Choroid plexus epithelial cell (primary cell): ENCODE measurements around the gene SLC35F3.

Experiments
- DNase-seq: peaks from one replicate; pipeline ENCODE4 v3.0.0-alpha.2; 2010; ENCODE audit warnings: low read depth
- H3K4me3 ChIP-seq: 2 replicates; pipeline ENCODE4 v1.5.1; 2011; ENCODE audit warnings: low read depth, mild to moderate bottlenecking, control low read depth, low read length, moderate library complexity
- CTCF ChIP-seq: conservative IDR thresholded peaks from 2 replicates; pipeline ENCODE4 v1.5.1; 2011; ENCODE audit warnings: low read depth, mild to moderate bottlenecking, control low read depth, inconsistent platforms, low read length, moderate library complexity

The SLC35F3 gene

GRCh38 chr1:234326497-234327366 is 422.3 kb downstream of the SLC35F3 start:
- peak; percentile 88 for TF ChIP-seq CTCF
- H3K4me3 ChIP-seq: peak overlapping the region; percentile 41
- DNase-seq: peak; percentile 62

DNA sequence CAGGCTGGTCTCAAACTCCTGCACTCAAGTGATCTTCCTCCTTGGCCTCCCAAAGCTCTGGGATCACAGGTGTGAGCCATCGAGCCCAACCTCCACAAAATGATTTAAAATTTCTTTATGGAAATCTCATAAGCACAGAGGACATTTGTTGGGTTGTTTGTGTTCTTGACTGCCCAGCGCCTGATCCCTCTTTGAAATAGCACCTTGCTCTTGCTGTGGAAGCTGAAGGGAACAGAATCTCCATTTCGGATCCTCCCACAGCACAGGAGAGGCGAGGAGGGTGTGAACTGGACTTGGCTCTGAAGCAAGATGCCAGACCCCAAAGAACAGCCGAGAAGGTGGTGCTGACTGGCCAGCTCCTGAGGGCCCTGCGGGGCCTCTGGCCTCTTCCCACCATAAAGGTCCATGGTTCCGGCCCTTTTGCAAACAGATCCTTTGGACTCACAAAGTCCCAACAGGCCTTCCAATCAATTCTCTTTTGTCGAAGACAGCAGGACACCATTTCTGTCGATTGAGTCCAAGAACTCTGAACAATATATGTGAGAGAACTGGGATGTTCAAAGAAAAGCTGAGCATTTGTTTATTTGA is 423.2 kb downstream of the SLC35F3 start:
- no peak overlapping the region for H3K4me3 ChIP-seq
- no peak for TF ChIP-seq CTCF
- DNase-seq: no peak

DNA sequence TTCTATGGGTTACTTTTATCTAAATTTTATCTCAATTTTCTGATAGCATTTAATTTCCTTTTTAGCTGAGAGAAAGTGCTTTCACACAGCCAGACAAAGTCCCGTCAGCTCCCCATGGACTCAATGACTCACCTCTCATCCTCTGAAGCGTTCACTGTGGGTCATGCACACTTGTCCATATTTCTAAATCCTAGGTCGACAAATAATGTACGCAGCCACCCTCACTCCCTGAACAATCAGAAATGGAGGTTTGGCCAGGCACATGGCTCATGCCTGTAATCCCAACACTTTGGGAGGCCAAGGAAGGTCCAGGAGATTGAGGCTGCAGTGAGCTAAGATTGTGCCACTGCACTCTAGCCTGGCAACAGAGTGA is 426.4 kb downstream of the SLC35F3 start:
- DNase-seq: peak; percentile 13
- H3K4me3 ChIP-seq: no peak overlapping the region
- no peak for TF ChIP-seq CTCF

DNA sequence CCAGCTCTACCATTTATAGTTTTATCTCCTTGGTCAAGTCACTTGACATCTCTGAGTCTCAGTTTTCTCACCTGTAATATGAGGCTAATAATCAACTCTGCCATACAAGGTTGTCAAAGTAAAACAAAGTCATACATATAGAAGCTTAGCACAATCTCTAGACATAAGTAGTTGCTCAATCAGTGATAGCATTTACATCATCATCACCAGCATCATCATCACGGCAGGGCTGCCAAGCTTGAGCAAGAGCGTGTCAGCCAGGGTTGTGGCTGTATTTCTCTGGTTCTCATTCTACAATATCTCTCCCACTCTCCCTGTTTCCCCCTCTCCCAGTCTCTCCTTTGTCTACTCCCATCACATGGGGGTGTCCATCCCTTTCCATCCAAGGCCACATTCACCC is 427.0 kb downstream of the SLC35F3 start:
- H3K4me3 ChIP-seq: no peak overlapping the region
- TF ChIP-seq CTCF: no peak
- DNase-seq: peak; percentile 42

GRCh38 chr1:234336359-234336758 is 431.9 kb downstream of the SLC35F3 start:
- no peak overlapping the region for H3K4me3 ChIP-seq
- DNase-seq: no peak
- no peak for TF ChIP-seq CTCF

DNA sequence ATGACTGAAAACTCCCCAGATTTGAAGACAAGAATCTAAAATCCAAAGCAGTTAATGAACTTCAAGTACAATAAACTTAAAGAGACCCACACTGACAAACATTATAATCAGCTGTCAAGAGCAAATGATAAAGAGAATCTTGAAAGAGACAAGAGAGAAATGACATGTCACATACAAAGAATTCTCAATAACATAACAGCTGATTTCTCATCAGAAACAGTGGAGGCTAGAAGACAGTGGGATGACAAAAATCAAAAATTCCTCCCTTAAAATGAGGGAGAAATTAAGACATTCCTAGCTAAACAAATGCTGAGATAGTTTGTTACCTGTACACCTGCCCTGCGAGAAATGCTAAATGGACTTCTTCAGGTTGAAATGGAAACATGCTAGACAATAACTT is 432.8 kb downstream of the SLC35F3 start:
- DNase-seq: no peak
- TF ChIP-seq CTCF: no peak
- H3K4me3 ChIP-seq: no peak overlapping the region

DNA sequence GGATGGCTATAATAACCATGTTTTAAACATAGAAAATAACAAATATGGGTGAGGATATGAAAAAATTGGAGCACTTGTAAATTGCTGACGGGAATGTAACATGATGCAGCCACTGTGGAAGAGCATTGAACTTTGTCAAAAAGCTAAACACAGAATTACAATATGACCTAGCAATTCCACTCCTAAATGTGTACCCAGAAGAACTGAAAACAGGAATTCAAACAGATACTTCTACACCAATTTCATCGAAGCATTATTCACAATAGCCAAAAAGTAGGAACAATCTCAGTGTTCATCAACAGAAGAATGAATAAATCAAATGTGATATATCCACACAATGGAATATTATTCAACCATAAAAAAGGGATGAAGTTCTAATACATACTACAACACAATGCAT is 436.1 kb downstream of the SLC35F3 start:
- no peak for TF ChIP-seq CTCF
- DNase-seq: no peak
- no peak overlapping the region for H3K4me3 ChIP-seq
